H1 (cell line): Measurements from ENCODE around the gene FLRT2. TPM values are rescaled to one million over a fixed set of nuclear protein-coding genes. Genes with fewer than 3 reads are reported as not detected.

Experiments used
- CTCF ChIA-PET: fragments of 300-600 bp; sonication (Branson Sonifier 250); formaldehyde crosslinking; loops from one replicate; lab custom pipeline; 2021; ENCODE audit not compliant: partially characterized antibody; lab: Charles Lee
- POLR2A ChIA-PET: fragments of 300-600 bp; sonication (Branson Sonifier 250); formaldehyde crosslinking; loops from one replicate; lab custom pipeline; 2021; ENCODE audit warnings: inconsistent platforms; ENCODE audit not compliant: partially characterized antibody; lab: Charles Lee
- DNase-seq, 2 experiments: peaks; one replicate each; pipeline versions ENCODE4 v3.0.0 to v3.0.0-alpha.2; 2010 to 2022; ENCODE audit warnings: low spot score in 2 of 2, low read depth in 1 of 2, mixed read lengths in 1 of 2
- FAIRE-seq: peaks from 2 replicates; lab custom pipeline; 2011; peaks lifted over from hg19 to GRCh38; lab: Jason Lieb, UNC
- H2AFZ ChIP-seq: 2 replicates; pipeline ENCODE4 v1.8.1; 2012; ENCODE audit warnings: low read length, inconsistent platforms
- H2AK5ac ChIP-seq: 2 replicates; pipeline ENCODE4 v1.6.1; 2013; ENCODE audit warnings: low read depth, low read length
- H2BK120ac ChIP-seq: replicated peaks from 2 replicates; pipeline ENCODE3; 2013; ENCODE audit warnings: low read depth, low read length, inconsistent platforms
- H2BK12ac ChIP-seq: 2 replicates; pipeline ENCODE4 v1.6.1; 2013; ENCODE audit warnings: low read depth, low read length
- H2BK15ac ChIP-seq: 2 replicates; pipeline ENCODE4 v1.6.1; 2013; ENCODE audit warnings: low read length
- H2BK20ac ChIP-seq: 2 replicates; pipeline ENCODE4 v1.6.1; 2013; ENCODE audit warnings: low read length
- H2BK5ac ChIP-seq: 2 replicates; pipeline ENCODE4 v1.6.1; 2013; ENCODE audit warnings: low read depth, low read length
- H3K14ac ChIP-seq: 2 replicates; pipeline ENCODE4 v1.6.1; 2013; ENCODE audit warnings: inconsistent platforms; ENCODE audit not compliant: insufficient read length
- H3K18ac ChIP-seq: 2 replicates; pipeline ENCODE4 v1.6.1; 2013; ENCODE audit warnings: low read length; ENCODE audit errors: extremely low read depth
- H3K23ac ChIP-seq: 2 replicates; pipeline ENCODE4 v1.6.1; 2013; ENCODE audit warnings: inconsistent platforms; ENCODE audit not compliant: insufficient read length
- H3K23me2 ChIP-seq: 2 replicates; pipeline ENCODE4 v1.6.1; 2013; ENCODE audit warnings: low read depth, low read length
- H3K27ac ChIP-seq: 2 replicates; pipeline ENCODE4 v1.6.1; 2011; ENCODE audit warnings: low read depth, low read length, inconsistent platforms
- H3K27me3 ChIP-seq, 4 experiments: replicated peaks in 1 of 4; 1 replicate in 1 of 4; 2 replicates in 3 of 4; pipeline versions ENCODE4 v1.6.1 to v1.8.1; 2011 to 2013; ENCODE audit warnings: low read length in 3 of 4, mild to moderate bottlenecking in 3 of 4, inconsistent platforms in 2 of 4, mixed read lengths in 2 of 4, moderate library complexity in 1 of 4; ENCODE audit not compliant: control insufficient read depth in 3 of 4, insufficient read depth in 3 of 4; ENCODE audit errors: extremely low read depth in 1 of 4
- H3K36me3 ChIP-seq, 4 experiments: 2 replicates each; pipeline versions ENCODE4 v1.6.1 to v1.8.1; 2011 to 2013; ENCODE audit warnings: mild to moderate bottlenecking in 4 of 4, low read length in 3 of 4, moderate library complexity in 2 of 4, control low read depth in 1 of 4, inconsistent platforms in 1 of 4; ENCODE audit not compliant: insufficient read depth in 4 of 4, control insufficient read depth in 2 of 4
- H3K4ac ChIP-seq: replicated peaks from 2 replicates; pipeline ENCODE3; 2013; ENCODE audit warnings: low read length, low read depth, mixed read lengths, inconsistent platforms; ENCODE audit not compliant: insufficient read length
- H3K4me1 ChIP-seq, 4 experiments: replicated peaks in 1 of 4; 1 replicate in 1 of 4; 2 replicates in 3 of 4; pipeline versions ENCODE4 v1.6.1 to v1.8.1; 2011 to 2013; ENCODE audit warnings: low read length in 3 of 4, inconsistent platforms in 2 of 4, mixed read lengths in 1 of 4; ENCODE audit not compliant: insufficient read depth in 4 of 4, control insufficient read depth in 3 of 4
- H3K4me2 ChIP-seq, 2 experiments: 2 replicates each; pipeline versions ENCODE4 v1.6.1 to v1.8.1; 2011 to 2013; ENCODE audit warnings: low read depth in 2 of 2, low read length in 2 of 2, control low read depth in 1 of 2, inconsistent platforms in 1 of 2, mild to moderate bottlenecking in 1 of 2; ENCODE audit not compliant: insufficient read depth in 1 of 2
- H3K4me3 ChIP-seq, 4 experiments: fragments of 200-600, 300-600 bp in 1 of 4; sonication (generic), shearing (Covaris generic), sonication (Bioruptor Twin) in 1 of 4; 2 replicates each; pipeline versions ENCODE4 v1.5.1 to v1.8.1; 2011 to 2016; ENCODE audit warnings: low read length in 4 of 4, low read depth in 3 of 4, control low read depth in 2 of 4, inconsistent platforms in 2 of 4, mild to moderate bottlenecking in 2 of 4, mixed read lengths in 1 of 4, moderate library complexity in 1 of 4; ENCODE audit not compliant: insufficient read depth in 2 of 4; ENCODE audit errors: extremely low read depth in 1 of 4
- H3K56ac ChIP-seq: replicated peaks from 2 replicates; pipeline ENCODE3; 2013; ENCODE audit warnings: low read depth, mild to moderate bottlenecking, mixed read lengths, low read length, inconsistent platforms; ENCODE audit not compliant: insufficient read length
- H3K79me1 ChIP-seq: 2 replicates; pipeline ENCODE4 v1.6.1; 2013; ENCODE audit warnings: low read depth, low read length, control low read depth
- H3K79me2 ChIP-seq, 2 experiments: 2 replicates each; pipeline versions ENCODE4 v1.6.1 to v1.8.1; 2012 to 2013; ENCODE audit warnings: low read length in 2 of 2, mild to moderate bottlenecking in 2 of 2, inconsistent platforms in 1 of 2; ENCODE audit not compliant: insufficient read depth in 2 of 2, control insufficient read depth in 1 of 2
- H3K9ac ChIP-seq, 4 experiments: replicated peaks in 1 of 4; 1 replicate in 1 of 4; 2 replicates in 3 of 4; pipeline versions ENCODE4 v1.6.1 to v1.8.1; 2011 to 2013; ENCODE audit warnings: low read depth in 3 of 4, low read length in 3 of 4, control low read depth in 2 of 4, mild to moderate bottlenecking in 2 of 4, moderate library complexity in 2 of 4, inconsistent platforms in 1 of 4; ENCODE audit errors: extremely low read depth in 1 of 4
- H3K9me3 ChIP-seq, 2 experiments: 2 replicates each; pipeline versions ENCODE4 v1.6.1 to v1.8.1; 2012 to 2013; ENCODE audit warnings: mild to moderate bottlenecking in 2 of 2, moderate library complexity in 2 of 2, control low read depth in 1 of 2, inconsistent platforms in 1 of 2, low read depth in 1 of 2, low read length in 1 of 2, mixed read lengths in 1 of 2; ENCODE audit not compliant: insufficient read depth in 2 of 2
- H4K20me1 ChIP-seq, 2 experiments: replicated peaks in 1 of 2; 2 replicates each; pipeline versions ENCODE3 to v1.8.1; 2011 to 2013; ENCODE audit warnings: inconsistent platforms in 2 of 2, low read length in 2 of 2, mild to moderate bottlenecking in 1 of 2; ENCODE audit not compliant: insufficient read depth in 2 of 2, control insufficient read depth in 1 of 2
- H4K5ac ChIP-seq: 2 replicates; pipeline ENCODE4 v1.6.1; 2013; ENCODE audit warnings: low read length, low read depth, mixed read lengths, inconsistent platforms; ENCODE audit not compliant: insufficient read length
- H4K8ac ChIP-seq: 2 replicates; pipeline ENCODE4 v1.8.0; 2013; ENCODE audit warnings: mild to moderate bottlenecking, moderate library complexity, low read length, inconsistent platforms; ENCODE audit not compliant: insufficient read depth; ENCODE audit errors: extremely low read depth
- H4K91ac ChIP-seq: replicated peaks from 2 replicates; pipeline ENCODE3; 2013; ENCODE audit warnings: low read length, mixed read lengths, inconsistent platforms; ENCODE audit not compliant: insufficient read length
- BRCA1 ChIP-seq: IDR thresholded peaks from 2 replicates; pipeline ENCODE4 v1.6.1; 2012; ENCODE audit warnings: low read depth, low read length, improper control_type of control experiment
- CTCF ChIP-seq, 3 experiments: IDR thresholded peaks; 1 replicate in 2 of 3; 2 replicates in 1 of 3; pipeline versions ENCODE4 v1.5.1 to v1.6.1; 2011; ENCODE audit warnings: low read length in 3 of 3, mild to moderate bottlenecking in 3 of 3, inconsistent platforms in 2 of 3, low read depth in 1 of 3, moderate library complexity in 1 of 3; ENCODE audit not compliant: insufficient read depth in 1 of 3; ENCODE audit errors: control extremely low read depth in 1 of 3
- KDM1A ChIP-seq: fragments of 200-600, 300-600 bp; sonication (generic); IDR thresholded peaks from 2 replicates; pipeline ENCODE4 v1.7.1; 2016; ENCODE audit warnings: mild to moderate bottlenecking, low read length, borderline replicate concordance
- WGBS, 2 experiments: shearing (Covaris generic) in 1 of 2; methylation state at CpG; one replicate each; pipeline versions ENCODE4 v1.1.6 to v1.1.7; 2013 to 2015; ENCODE audit warnings: low lambda C conversion rate in 2 of 2, mixed read lengths in 2 of 2, inconsistent platforms in 1 of 2, low coverage in 1 of 2, missing lambda C conversion rate in 1 of 2; ENCODE audit not compliant: insufficient replicate concordance in 2 of 2, insufficient coverage in 1 of 2, insufficient read length in 1 of 2; ENCODE audit errors: extremely low coverage in 1 of 2, missing lambda C conversion rate in 1 of 2; 5-methylcytosine and 5-hydroxymethylcytosine counted together
- polyA plus RNA-seq, 7 experiments: library from polyadenylated mRNA; depleted of rRNA in 3 of 7; stranded (reverse) in 5 of 7; unstranded in 2 of 7; fragments of >200 nt in 5 of 7; fragments of 200-250 nt in 2 of 7; gene quantifications; 1 replicate in 5 of 7; 2 replicates in 1 of 7; 4 replicates in 1 of 7; pipeline versions ENCODE4 v1.2.1 to v1.2.3, GENCODE V29; 2011 to 2013; ENCODE audit warnings: missing spikeins in 2 of 7, mixed read lengths in 2 of 7
- total RNA-seq: library from RNA; stranded (reverse); fragmentation: NEBNext Ultra II Directional; extraction: Animal tissue kit (Norgen Biotek cat#: 25700); gene quantifications from 2 replicates; pipeline ENCODE4 v1.2.1, GENCODE V29; 2021
- TF ChIP-seq, protein P1 (sequence below): IDR thresholded peaks from 2 replicates; pipeline ENCODE4 v1.6.1; 2011; ENCODE audit warnings: low read depth, mild to moderate bottlenecking, low read length; ENCODE audit not compliant: insufficient read depth

The FLRT2 gene
- total and polyA plus RNA-seq, 2 of the 8 experiments (the other 6 are each of a cell fraction or from before 2014, with no cell fraction given): 2.4 to 6.9 TPM

DNA sequence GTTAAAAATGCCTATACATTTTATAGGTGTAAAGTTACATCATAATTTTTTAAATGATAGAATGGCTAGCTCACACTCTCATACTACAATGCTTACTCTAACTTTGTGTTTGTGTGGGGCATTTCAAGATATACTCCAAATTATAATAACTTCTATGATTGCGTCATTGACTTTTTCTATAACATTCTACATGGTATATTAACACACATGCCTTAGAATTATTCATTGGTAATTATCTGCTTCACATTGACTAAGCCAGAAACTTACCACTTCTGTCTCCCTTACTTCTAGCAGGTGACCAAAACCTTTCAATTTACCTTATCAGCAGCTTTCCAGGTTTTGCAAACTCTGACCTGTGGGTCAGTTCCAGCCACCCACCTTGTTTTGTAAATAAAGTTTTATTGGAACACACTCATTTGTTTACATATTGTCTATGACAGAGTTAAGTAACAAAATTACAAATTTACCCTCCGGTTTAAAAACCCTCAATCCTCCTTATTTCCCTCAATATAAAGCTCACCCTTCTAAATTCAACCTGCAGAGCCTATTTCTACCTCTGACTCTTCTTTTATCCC, 12.7 kb upstream of the FLRT2 start:
- no peaks in the 10 kb centered on the region for H3K36me3 ChIP-seq
- H3K9me3 ChIP-seq: no peaks in the 10 kb centered on the region
- no peaks in the 10 kb centered on the region; the same call in 1 of the 2 replicates for H3K23me2 ChIP-seq
- H3K27me3 ChIP-seq: no peaks in the 10 kb centered on the region
- H3K18ac ChIP-seq: no peak overlapping the region
- no peak overlapping the region for H4K5ac ChIP-seq
- no peak overlapping the region for H2BK5ac ChIP-seq
- FAIRE-seq (no peak), DNase-seq (no peak)
- H4K8ac ChIP-seq: no peak overlapping the region
- H3K4me1 ChIP-seq: no peaks in the 10 kb centered on the region
- H3K79me1 ChIP-seq: no peaks in the 10 kb centered on the region
- H3K79me2 ChIP-seq: no peaks in the 10 kb centered on the region
- H3K56ac ChIP-seq: no peak overlapping the region
- H3K27ac ChIP-seq: no peak overlapping the region
- H3K4ac ChIP-seq: no peak overlapping the region
- no peak overlapping the region for H2BK120ac ChIP-seq
- TF ChIP-seq CTCF (IDR thresholded peaks at IDR 0.05; ENCODE audit: control extremely low read depth in 1 of 3, insufficient read depth in 1 of 3, low read depth in 1 of 3, low read length in 3 of 3) (no peak), KDM1A (no peak), BRCA1 (no peak)
- TF ChIP-seq, protein P1, sequence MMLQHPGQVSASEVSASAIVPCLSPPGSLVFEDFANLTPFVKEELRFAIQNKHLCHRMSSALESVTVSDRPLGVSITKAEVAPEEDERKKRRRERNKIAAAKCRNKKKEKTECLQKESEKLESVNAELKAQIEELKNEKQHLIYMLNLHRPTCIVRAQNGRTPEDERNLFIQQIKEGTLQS: no peak
- no peak overlapping the region for H2BK12ac ChIP-seq
- 88% methylated on average over 2 of the region's 2 CpGs; no CpG with 5 or more reads in 1 of the 2 experiments for WGBS, 2 experiments
- CTCF ChIA-PET: interaction anchor here (2.4 kb wide), 1 partner anchor 11 kb away, joined by 12 read pairs; no protein-coding TSS in a partner anchor
- no peak overlapping the region for H3K9ac ChIP-seq
- POLR2A ChIA-PET: no interaction called here
- no peak overlapping the region for H3K14ac ChIP-seq
- H4K91ac ChIP-seq: no peak overlapping the region
- H2AK5ac ChIP-seq: no peak overlapping the region
- no peak overlapping the region for H2BK20ac ChIP-seq
- no peaks in the 10 kb centered on the region for H4K20me1 ChIP-seq
- H3K4me3 ChIP-seq: no peak overlapping the region
- no peak overlapping the region for H3K23ac ChIP-seq
- H3K4me2 ChIP-seq: no peak overlapping the region
- no peak overlapping the region for H2BK15ac ChIP-seq
- no peak overlapping the region for H2AFZ ChIP-seq
